ENCODE results near the gene ZMAT3. TPM values are rescaled to one million over a fixed set of nuclear protein-coding genes. Genes with fewer than 3 reads are reported as not detected.

ZMAT3 gene
- total RNA-seq, 1 donor from 2014 or later = 35.0 TPM

- DNase-seq (ENCODE audit: low read depth, low spot score) = no peak
Measured at GRCh38 chr3:179026636-179027035, 45.0 kb downstream of the ZMAT3 start.

GRCh38 chr3:179021119-179021903 lies 50.3 kb downstream of the ZMAT3 start:
- no peak for DNase-seq (ENCODE audit: low read depth, low spot score)

GRCh38 chr3:179020112-179020511 lies 51.5 kb downstream of the ZMAT3 start:
- peak; percentile 43 for DNase-seq (ENCODE audit: low read depth, low spot score)

- DNase-seq (ENCODE audit: low read depth, low spot score) = no peak
Measured at GRCh38 chr3:179018808-179019207, 52.8 kb downstream of the ZMAT3 start.

GRCh38 chr3:179016979-179017670 lies 54.5 kb downstream of the ZMAT3 start:
- no peak for DNase-seq (ENCODE audit: low read depth, low spot score)

GRCh38 chr3:179015551-179016020 lies 56.0 kb downstream of the ZMAT3 start:
- peak; percentile 30 for DNase-seq (ENCODE audit: low read depth, low spot score)

- DNase-seq (ENCODE audit: low read depth, low spot score) = no peak
Measured at GRCh38 chr3:179005706-179006105, 65.9 kb downstream of the ZMAT3 start.

- no peak for DNase-seq (ENCODE audit: low read depth, low spot score)
Measured at GRCh38 chr3:179005213-179005612, 66.4 kb downstream of the ZMAT3 start.

GRCh38 chr3:179000659-179001058 lies 71.0 kb downstream of the ZMAT3 start:
- no peak for DNase-seq (ENCODE audit: low read depth, low spot score)

GRCh38 chr3:179000144-179000543 lies 71.5 kb downstream of the ZMAT3 start:
- no peak for DNase-seq (ENCODE audit: low read depth, low spot score)

GRCh38 chr3:178996399-178996798 lies 75.2 kb downstream of the ZMAT3 start:
- no peak for DNase-seq (ENCODE audit: low read depth, low spot score)

GRCh38 chr3:178990293-178990692 lies 81.3 kb downstream of the ZMAT3 start:
- no peak for DNase-seq (ENCODE audit: low read depth, low spot score)

- no peak for DNase-seq (ENCODE audit: low read depth, low spot score)
Measured at GRCh38 chr3:178989821-178990220, 81.8 kb downstream of the ZMAT3 start.

GRCh38 chr3:178987745-178988144 lies 83.9 kb downstream of the ZMAT3 start:
- DNase-seq (ENCODE audit: low read depth, low spot score) = no peak

GRCh38 chr3:178986456-178986855 lies 85.2 kb downstream of the ZMAT3 start:
- no peak for DNase-seq (ENCODE audit: low read depth, low spot score)

- DNase-seq (ENCODE audit: low read depth, low spot score) = no peak
Measured at GRCh38 chr3:178982137-178982536, 89.5 kb downstream of the ZMAT3 start.

GRCh38 chr3:178975320-178975719 lies 96.3 kb downstream of the ZMAT3 start:
- no peak for DNase-seq (ENCODE audit: low read depth, low spot score)

GRCh38 chr3:178971614-178972013 lies 100.0 kb downstream of the ZMAT3 start:
- no peak for DNase-seq (ENCODE audit: low read depth, low spot score)

GRCh38 chr3:178969004-178969700 lies 102.5 kb downstream of the ZMAT3 start:
- DNase-seq (ENCODE audit: low read depth, low spot score) = no peak
